ENCODE measurements around the gene DRGX.

- TF ChIP-seq EZH2 (IDR thresholded peaks at IDR 0.05; ENCODE audit: borderline replicate concordance, insufficient read depth, low read depth, low read length, poor library complexity, severe bottlenecking) (no peak), CTCF (IDR thresholded peaks at IDR 0.05) (no peak)
Observed at GRCh38 chr10:49415109-49415508, 19.2 kb upstream of the DRGX start.

Measured in B cell (primary cell).